A673 (cell line): Measurements from ENCODE around the gene SNRPA. TPM values are rescaled to one million over a fixed set of nuclear protein-coding genes. Genes with fewer than 3 reads are reported as not detected.

Experiments
- BruUV-seq: library from RNA; stranded (reverse); fragments of 400-500 nt; replicated peaks from 2 replicates; lab custom pipeline; 2021; lab: Mats Ljungman, UMichigan
- CTCF ChIA-PET: fragments of 300-600 bp; sonication (Branson Sonifier 250); formaldehyde crosslinking; loops from one replicate; lab custom pipeline; 2022; ENCODE audit warnings: antibody characterized with exemption; lab: Charles Lee
- POLR2A ChIA-PET: fragments of 300-600 bp; sonication (Branson Sonifier 250); formaldehyde crosslinking; loops from one replicate; lab custom pipeline; 2022; ENCODE audit warnings: antibody characterized with exemption; ENCODE audit not compliant: low non-redundant PET; lab: Charles Lee
- DNase-seq: peaks from one replicate; pipeline ENCODE4 v3.0.0-alpha.2; 2015; ENCODE audit warnings: low spot score
- H3K27ac ChIP-seq: fragments of 200-600 bp; sonication (generic); 2 replicates; pipeline ENCODE4 v1.5.1; 2016; ENCODE audit warnings: mixed run types, low read depth, mild to moderate bottlenecking, mixed read lengths, antibody characterized with exemption, low read length; ENCODE audit not compliant: poor library complexity, severe bottlenecking
- H3K27me3 ChIP-seq: fragments of 200-600 bp; sonication (generic); replicated peaks from 2 replicates; pipeline ENCODE4 v1.6.1; 2017; ENCODE audit warnings: mixed run types, low read depth, mild to moderate bottlenecking, mixed read lengths, antibody characterized with exemption, low read length; ENCODE audit not compliant: insufficient read depth, poor library complexity
- H3K36me3 ChIP-seq: fragments of 200-600 bp; sonication (generic); 2 replicates; pipeline ENCODE4 v1.6.1; 2016; ENCODE audit warnings: mixed run types, mild to moderate bottlenecking, mixed read lengths, antibody characterized with exemption, low read length; ENCODE audit not compliant: insufficient read depth, poor library complexity, severe bottlenecking
- H3K4me1 ChIP-seq: fragments of 200-600 bp; sonication (generic); 2 replicates; pipeline ENCODE4 v1.6.1; 2017; ENCODE audit warnings: mixed run types, mild to moderate bottlenecking, mixed read lengths, antibody characterized with exemption, low read length; ENCODE audit not compliant: insufficient read depth, poor library complexity, severe bottlenecking
- H3K4me3 ChIP-seq: fragments of 200-600 bp; sonication (generic); 2 replicates; pipeline ENCODE4 v1.5.1; 2016; ENCODE audit warnings: low read depth, mixed run types, mild to moderate bottlenecking, mixed read lengths, low read length; ENCODE audit not compliant: poor library complexity, severe bottlenecking
- H3K9me3 ChIP-seq: fragments of 200-600 bp; sonication (generic); 2 replicates; pipeline ENCODE4 v1.6.1; 2016; ENCODE audit warnings: mixed run types, low read depth, mild to moderate bottlenecking, mixed read lengths, antibody characterized with exemption, low read length; ENCODE audit not compliant: poor library complexity, severe bottlenecking
- EZH2 ChIP-seq: fragments of 200-600 bp; sonication (generic); IDR thresholded peaks from 2 replicates; pipeline ENCODE4 v1.6.1; 2017; ENCODE audit warnings: borderline replicate concordance, low read depth, mild to moderate bottlenecking, mixed read lengths, antibody characterized with exemption, low read length; ENCODE audit not compliant: poor library complexity, severe bottlenecking
- intact Hi-C: fragments of 100-400 bp; cut with micrococcal nuclease; formaldehyde crosslinking; loops from one replicate; pipeline ENCODE4 v1.10.0; 2022; ENCODE audit not compliant: unreplicated experiment
- total RNA-seq: library from RNA; stranded (reverse); gene quantifications from 2 replicates; pipeline ENCODE4 v1.2.3, GENCODE V29; 2021
- TF ChIP-seq, protein P1 (sequence below): fragments of 300-800, 200-600 bp; sonication (generic); conservative IDR thresholded peaks from 2 replicates; pipeline ENCODE4 v1.5.1; 2017; ENCODE audit warnings: low read depth, mild to moderate bottlenecking, antibody characterized with exemption, low read length, moderate library complexity, mixed read lengths

The SNRPA gene
- total RNA-seq, 1 experiment from 2014 or later: 167 TPM

DNA sequence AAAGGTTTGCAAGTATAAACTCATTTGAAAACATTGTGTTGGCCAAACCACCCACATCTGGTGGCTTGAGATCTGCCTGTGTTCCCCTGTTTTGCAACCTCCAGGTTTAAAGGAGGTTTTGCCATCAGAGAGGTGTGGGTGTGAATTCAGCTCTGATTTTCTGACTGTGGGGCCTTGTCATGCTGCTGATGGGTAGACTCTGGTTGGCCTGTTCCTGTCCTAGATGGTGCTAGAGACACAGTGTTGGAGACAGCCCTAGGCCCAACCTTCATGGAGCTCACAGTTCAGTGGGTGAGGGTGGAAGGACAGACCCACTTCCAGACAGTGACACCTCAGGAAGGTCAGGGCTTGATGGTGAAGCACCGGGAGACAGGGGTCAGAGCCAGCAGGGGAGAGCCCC is 34.5 kb downstream of the SNRPA start:
- Histone ChIP-seq H3K27me3 (no peaks in the 10 kb centered on the region), H3K9me3 (no peaks in the 10 kb centered on the region), H3K36me3 (no peaks in the 10 kb centered on the region), H3K4me3 (no peak overlapping the region), H3K27ac (no peak overlapping the region), H3K4me1 (no peaks in the 10 kb centered on the region)
- DNase-seq: no peak
- ChIA-PET CTCF (no interaction called here), POLR2A (no interaction called here)
- TF ChIP-seq, protein P1, sequence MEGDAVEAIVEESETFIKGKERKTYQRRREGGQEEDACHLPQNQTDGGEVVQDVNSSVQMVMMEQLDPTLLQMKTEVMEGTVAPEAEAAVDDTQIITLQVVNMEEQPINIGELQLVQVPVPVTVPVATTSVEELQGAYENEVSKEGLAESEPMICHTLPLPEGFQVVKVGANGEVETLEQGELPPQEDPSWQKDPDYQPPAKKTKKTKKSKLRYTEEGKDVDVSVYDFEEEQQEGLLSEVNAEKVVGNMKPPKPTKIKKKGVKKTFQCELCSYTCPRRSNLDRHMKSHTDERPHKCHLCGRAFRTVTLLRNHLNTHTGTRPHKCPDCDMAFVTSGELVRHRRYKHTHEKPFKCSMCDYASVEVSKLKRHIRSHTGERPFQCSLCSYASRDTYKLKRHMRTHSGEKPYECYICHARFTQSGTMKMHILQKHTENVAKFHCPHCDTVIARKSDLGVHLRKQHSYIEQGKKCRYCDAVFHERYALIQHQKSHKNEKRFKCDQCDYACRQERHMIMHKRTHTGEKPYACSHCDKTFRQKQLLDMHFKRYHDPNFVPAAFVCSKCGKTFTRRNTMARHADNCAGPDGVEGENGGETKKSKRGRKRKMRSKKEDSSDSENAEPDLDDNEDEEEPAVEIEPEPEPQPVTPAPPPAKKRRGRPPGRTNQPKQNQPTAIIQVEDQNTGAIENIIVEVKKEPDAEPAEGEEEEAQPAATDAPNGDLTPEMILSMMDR: no peak
- TF ChIP-seq EZH2: no peak
- BruUV-seq: no TSS peak
- intact Hi-C loops: no loop called here

DNA sequence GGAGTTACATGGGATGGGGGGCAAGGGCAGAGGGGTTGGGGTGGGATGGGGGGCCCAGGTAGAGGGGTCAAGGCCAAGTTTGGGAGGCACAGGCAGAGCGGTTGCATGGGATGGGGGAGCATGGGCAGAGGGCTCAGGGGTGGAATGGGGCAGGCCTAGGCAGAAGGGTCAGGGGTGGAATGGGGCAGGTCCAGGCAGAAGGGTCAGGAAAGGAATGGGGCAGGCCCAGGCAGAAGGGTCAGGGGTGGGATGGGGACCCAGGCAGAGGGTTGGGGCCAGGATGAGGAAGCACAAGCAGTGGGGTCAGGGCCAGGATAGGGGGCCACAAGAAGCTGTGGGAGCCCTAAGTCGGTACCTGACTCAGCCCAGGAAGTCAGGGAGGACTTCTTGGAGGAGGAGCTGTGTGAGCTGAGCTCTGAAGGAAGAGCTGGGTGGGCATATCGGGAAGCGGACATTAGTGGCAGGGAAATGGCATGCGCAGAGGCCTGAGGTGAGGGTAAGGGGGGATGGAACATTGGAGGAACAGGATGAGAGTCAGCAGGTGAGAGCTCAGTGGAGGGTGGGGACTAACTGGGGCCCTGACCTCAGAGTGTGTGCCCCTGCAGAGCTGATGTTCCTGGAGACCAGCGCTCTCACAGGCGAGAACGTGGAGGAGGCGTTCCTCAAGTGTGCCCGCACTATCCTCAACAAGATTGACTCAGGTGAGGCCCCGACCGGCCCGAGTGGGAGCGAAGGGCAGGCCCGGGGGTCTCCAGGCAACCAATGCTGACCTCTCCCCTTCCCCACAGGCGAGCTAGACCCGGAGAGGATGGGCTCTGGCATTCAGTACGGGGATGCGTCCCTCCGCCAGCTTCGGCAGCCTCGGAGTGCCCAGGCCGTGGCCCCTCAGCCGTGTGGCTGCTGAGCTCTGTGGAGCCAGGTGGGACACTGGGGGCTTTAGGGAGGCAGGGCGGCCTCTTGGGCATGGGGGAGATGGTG is 35.3 kb downstream of the SNRPA start:
- Histone ChIP-seq H3K36me3 (no peaks in the 10 kb centered on the region), H3K27ac (no peak overlapping the region), H3K27me3 (no peaks in the 10 kb centered on the region), H3K4me1 (no peaks in the 10 kb centered on the region), H3K9me3 (no peaks in the 10 kb centered on the region), H3K4me3 (no peak overlapping the region)
- no peak for DNase-seq
- intact Hi-C loops: no loop called here
- TF ChIP-seq, protein P1: no peak
- no peak for TF ChIP-seq EZH2
- BruUV-seq: no TSS peak
- CTCF ChIA-PET: no interaction called here
- POLR2A ChIA-PET: no interaction called here

DNA sequence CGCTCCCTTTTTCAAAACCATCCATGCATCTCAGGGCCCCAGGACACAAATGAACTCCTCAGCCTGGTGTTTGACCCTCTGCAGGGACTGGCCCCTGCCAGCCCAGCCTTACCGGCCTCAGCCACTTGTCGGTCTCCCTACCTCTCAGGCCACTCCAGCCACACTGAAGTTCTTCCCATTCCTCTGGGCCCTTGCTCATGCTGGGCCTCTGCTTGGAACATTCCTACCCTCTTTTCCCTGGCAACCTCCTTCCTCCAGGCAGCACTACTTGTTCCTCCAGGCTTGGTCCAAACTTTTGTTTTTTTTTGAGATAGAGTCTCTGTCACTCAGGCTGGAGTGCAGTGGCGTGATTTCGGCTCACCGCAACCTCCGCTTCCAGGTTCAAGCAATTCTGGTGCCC is 40.3 kb downstream of the SNRPA start:
- Histone ChIP-seq H3K27me3 (no peaks in the 10 kb centered on the region), H3K36me3 (no peaks in the 10 kb centered on the region), H3K4me1 (no peaks in the 10 kb centered on the region), H3K9me3 (no peaks in the 10 kb centered on the region), H3K27ac (no peak overlapping the region), H3K4me3 (no peak overlapping the region)
- intact Hi-C loops: no loop called here
- TF ChIP-seq EZH2: no peak
- TF ChIP-seq, protein P1: no peak
- ChIA-PET POLR2A (no interaction called here), CTCF (no interaction called here)
- DNase-seq: no peak
- no TSS peak for BruUV-seq
